Smooth muscle cell (in vitro differentiated cells): ENCODE data around the gene H3-3A. TPM values are rescaled to one million over a fixed set of nuclear protein-coding genes. Genes with fewer than 3 reads are reported as not detected.

Experiments used
- DNase-seq: peaks from one replicate; lab custom pipeline; 2025; ENCODE audit not compliant: unreplicated experiment; lab: John Stamatoyannopoulos, UW
- H2AFZ ChIP-seq: fragments of 200-600 bp; sonication (generic); 2 replicates; pipeline ENCODE4 v1.6.0; 2016; ENCODE audit warnings: antibody characterized with exemption, low read depth, mild to moderate bottlenecking
- H3F3A ChIP-seq: fragments of 200-600 bp; sonication (generic); 2 replicates; pipeline ENCODE4 v1.6.0; 2017; ENCODE audit warnings: antibody characterized with exemption, low read depth
- H3K27ac ChIP-seq: fragments of 200-600 bp; sonication (generic); 2 replicates; pipeline ENCODE4 v1.5.1; 2016; ENCODE audit warnings: low read depth, mild to moderate bottlenecking
- H3K27me3 ChIP-seq: fragments of 200-600 bp; sonication (generic); 2 replicates; pipeline ENCODE4 v1.6.1; 2016; ENCODE audit warnings: low read depth, mild to moderate bottlenecking
- H3K36me3 ChIP-seq: fragments of 200-600 bp; sonication (generic); 2 replicates; pipeline ENCODE4 v1.5.1; 2016; ENCODE audit warnings: low read depth
- H3K4me1 ChIP-seq: fragments of 200-600 bp; sonication (generic); 2 replicates; pipeline ENCODE4 v1.5.1; 2016; ENCODE audit warnings: low read depth
- H3K4me2 ChIP-seq: fragments of 200-600 bp; sonication (generic); 2 replicates; pipeline ENCODE4 v1.6.0; 2016; ENCODE audit warnings: mild to moderate bottlenecking
- H3K4me3 ChIP-seq: fragments of 200-600 bp; sonication (generic); 2 replicates; pipeline ENCODE4 v1.5.1; 2016; ENCODE audit warnings: mild to moderate bottlenecking
- H3K79me2 ChIP-seq: fragments of 200-600 bp; sonication (generic); 2 replicates; pipeline ENCODE4 v1.6.0; 2016; ENCODE audit warnings: low read depth, mild to moderate bottlenecking
- H3K9ac ChIP-seq: fragments of 200-600 bp; sonication (generic); 2 replicates; pipeline ENCODE4 v1.6.0; 2016; ENCODE audit warnings: low read depth
- H3K9me3 ChIP-seq: fragments of 200-600 bp; sonication (generic); replicated peaks from 2 replicates; pipeline ENCODE4 v1.5.1; 2016; ENCODE audit warnings: low read depth
- H4K20me1 ChIP-seq: fragments of 200-600 bp; sonication (generic); 2 replicates; pipeline ENCODE4 v1.6.0; 2016; ENCODE audit warnings: low read depth
- CTCF ChIP-seq: fragments of 200-600 bp; sonication (generic); IDR thresholded peaks from 2 replicates; pipeline ENCODE4 v1.5.1; 2017; ENCODE audit warnings: borderline replicate concordance, mild to moderate bottlenecking, antibody characterized with exemption; ENCODE audit not compliant: insufficient read depth, poor library complexity, severe bottlenecking
- WGBS: methylation state at CpG from one replicate; pipeline ENCODE4 v1.1.7; 2016; ENCODE audit warnings: low lambda C conversion rate; 5-methylcytosine and 5-hydroxymethylcytosine counted together
- polyA plus RNA-seq: library from polyadenylated mRNA; unstranded; fragments of >200 nt; fragmentation: Nextera tagmentation; extraction: Ambion mirVana; gene quantifications from 2 replicates; pipeline ENCODE4 v1.2.1, GENCODE V29; 2016
- total RNA-seq: library from RNA; depleted of rRNA; stranded (reverse); fragments of >200 nt; gene quantifications from 2 replicates; pipeline ENCODE4 v1.2.3, GENCODE V29; 2014

The H3-3A gene
- total and polyA plus RNA-seq, 2 experiments from 2014 or later: 430 to 459 TPM

GRCh38 chr1:226078374-226078773, 15.9 kb downstream of the H3-3A start:
- no peaks in the 10 kb centered on the region for H3K36me3 ChIP-seq
- H3K4me3 ChIP-seq: no peak overlapping the region
- H3K9me3 ChIP-seq: no peaks in the 10 kb centered on the region
- H3K4me2 ChIP-seq: no peak overlapping the region
- 73% methylated on average over 9 of the region's 9 CpGs for WGBS
- no peaks in the 10 kb centered on the region for H3K27me3 ChIP-seq
- no peak overlapping the region for H2AFZ ChIP-seq
- peaks cover 7% of the 10 kb centered on the region for H3F3A ChIP-seq
- H3K79me2 ChIP-seq: no peaks in the 10 kb centered on the region
- no peak overlapping the region for H3K27ac ChIP-seq
- no peak for TF ChIP-seq CTCF
- no peak overlapping the region for H3K9ac ChIP-seq
- no peak for DNase-seq
- peaks cover 8% of the 10 kb centered on the region for H4K20me1 ChIP-seq
- no peaks in the 10 kb centered on the region for H3K4me1 ChIP-seq

- Histone ChIP-seq H3K27me3 (no peaks in the 10 kb centered on the region), H3K4me1 (no peaks in the 10 kb centered on the region), H2AFZ (peak overlapping the region; percentile 95), H3K4me3 (peak overlapping the region; percentile 64), H3K79me2 (no peaks in the 10 kb centered on the region), H3F3A (peaks cover 4% of the 10 kb centered on the region), H3K36me3 (no peaks in the 10 kb centered on the region), H3K9ac (no peak overlapping the region), H4K20me1 (no peaks in the 10 kb centered on the region), H3K27ac (no peak overlapping the region), H3K4me2 (peak overlapping the region; percentile 86), H3K9me3 (no peaks in the 10 kb centered on the region)
- no peak for TF ChIP-seq CTCF
- 83% methylated on average over 7 of the region's 7 CpGs for WGBS
- no peak for DNase-seq
These were observed 20.0 kb downstream of the H3-3A start for GRCh38 chr1:226082587-226082917.

GRCh38 chr1:226082959-226083301, 20.4 kb downstream of the H3-3A start:
- H3K4me2 ChIP-seq: peak overlapping the region; percentile 86
- no peaks in the 10 kb centered on the region for H3K4me1 ChIP-seq
- no peaks in the 10 kb centered on the region for H3K79me2 ChIP-seq
- H3F3A ChIP-seq: peaks cover 4% of the 10 kb centered on the region
- no peak overlapping the region for H3K9ac ChIP-seq
- no peaks in the 10 kb centered on the region for H3K27me3 ChIP-seq
- H3K4me3 ChIP-seq: peak overlapping the region; percentile 64
- no peaks in the 10 kb centered on the region for H3K9me3 ChIP-seq
- H4K20me1 ChIP-seq: no peaks in the 10 kb centered on the region
- no peaks in the 10 kb centered on the region for H3K36me3 ChIP-seq
- H3K27ac ChIP-seq: no peak overlapping the region
- DNase-seq: no peak
- WGBS: 5% methylated on average over 16 of the region's 23 CpGs
- peak overlapping the region; percentile 95 for H2AFZ ChIP-seq
- no peak for TF ChIP-seq CTCF

GRCh38 chr1:226083302-226084101, 21.0 kb downstream of the H3-3A start:
- no peak for TF ChIP-seq CTCF
- Histone ChIP-seq H3K27me3 (no peaks in the 10 kb centered on the region), H4K20me1 (no peaks in the 10 kb centered on the region), H3K9ac (no peak overlapping the region), H3K27ac (no peak overlapping the region), H3K4me2 (peak overlapping the region; percentile 86), H3K9me3 (no peaks in the 10 kb centered on the region), H3K36me3 (no peaks in the 10 kb centered on the region), H3F3A (peaks cover under 1% of the 10 kb centered on the region), H3K4me1 (no peaks in the 10 kb centered on the region), H2AFZ (peak overlapping the region; percentile 95), H3K4me3 (peak overlapping the region; percentile 64), H3K79me2 (no peaks in the 10 kb centered on the region)
- DNase-seq: peak; percentile 77
- WGBS: 1% methylated on average over 59 of the region's 75 CpGs
